Mesenchymal stem cell (in vitro differentiated cells and primary cell): ENCODE results near the gene PNCK.

Experiments
- DNase-seq: peaks from one replicate; pipeline ENCODE4 v3.0.0-alpha.2; 2013
- H2AFZ ChIP-seq: one replicate; pipeline ENCODE4 v1.6.1; 2013; ENCODE audit warnings: low read depth, mild to moderate bottlenecking, control low read depth, inconsistent platforms, low read length, moderate library complexity
- H2AK5ac ChIP-seq: 2 replicates; pipeline ENCODE4 v1.6.1; 2013; ENCODE audit warnings: low read length, moderate library complexity, mild to moderate bottlenecking, inconsistent platforms; ENCODE audit not compliant: severe bottlenecking
- H2BK120ac ChIP-seq: one replicate; pipeline ENCODE4 v1.6.1; 2013; ENCODE audit warnings: low read depth, mild to moderate bottlenecking, inconsistent platforms, low read length, moderate library complexity
- H2BK12ac ChIP-seq, 2 experiments: one replicate each; pipeline ENCODE4 v1.6.1; 2013; ENCODE audit warnings: inconsistent platforms in 2 of 2, low read length in 2 of 2, mild to moderate bottlenecking in 2 of 2, moderate library complexity in 2 of 2, control low read depth in 1 of 2
- H2BK15ac ChIP-seq: one replicate; pipeline ENCODE4 v1.6.1; 2013; ENCODE audit warnings: mild to moderate bottlenecking, low read depth, inconsistent platforms; ENCODE audit not compliant: poor library complexity, severe bottlenecking
- H2BK5ac ChIP-seq: 2 replicates; pipeline ENCODE4 v1.6.1; 2013; ENCODE audit warnings: low read depth, mild to moderate bottlenecking, low read length, control low read depth, inconsistent platforms; ENCODE audit not compliant: poor library complexity, severe bottlenecking
- H3K14ac ChIP-seq, 2 experiments: one replicate each; pipeline ENCODE4 v1.6.1; 2013; ENCODE audit warnings: inconsistent platforms in 2 of 2, low read length in 2 of 2, control low read depth in 1 of 2, mild to moderate bottlenecking in 1 of 2, moderate library complexity in 1 of 2
- H3K18ac ChIP-seq, 2 experiments: one replicate each; pipeline ENCODE4 v1.6.1; 2013; ENCODE audit warnings: inconsistent platforms in 2 of 2, low read length in 2 of 2, control low read depth in 1 of 2, low read depth in 1 of 2, mild to moderate bottlenecking in 1 of 2
- H3K23ac ChIP-seq, 2 experiments: one replicate each; pipeline ENCODE4 v1.6.1; 2013; ENCODE audit warnings: inconsistent platforms in 2 of 2, low read length in 2 of 2, mild to moderate bottlenecking in 2 of 2, moderate library complexity in 2 of 2, control low read depth in 1 of 2
- H3K27ac ChIP-seq: 2 replicates; pipeline ENCODE4 v1.5.1; 2013; ENCODE audit warnings: mild to moderate bottlenecking, moderate library complexity, low read length, control low read depth, inconsistent platforms; ENCODE audit not compliant: poor library complexity, severe bottlenecking
- H3K27me3 ChIP-seq, 2 experiments: 2 replicates each; pipeline versions ENCODE4 v1.6.1 to v1.7.0; 2013; ENCODE audit warnings: low read length in 2 of 2, mild to moderate bottlenecking in 2 of 2, moderate library complexity in 2 of 2, control low read depth in 1 of 2, inconsistent platforms in 1 of 2; ENCODE audit not compliant: control insufficient read depth in 1 of 2, insufficient read depth in 1 of 2
- H3K36me3 ChIP-seq, 2 experiments: 2 replicates each; pipeline versions ENCODE4 v1.6.1 to v1.7.0; 2013; ENCODE audit warnings: low read length in 2 of 2, control low read depth in 1 of 2, inconsistent platforms in 1 of 2, low read depth in 1 of 2, mild to moderate bottlenecking in 1 of 2; ENCODE audit not compliant: insufficient read depth in 2 of 2, control insufficient read depth in 1 of 2
- H3K4ac ChIP-seq, 2 experiments: one replicate each; pipeline ENCODE4 v1.6.1; 2013; ENCODE audit warnings: inconsistent platforms in 2 of 2, low read length in 2 of 2, mild to moderate bottlenecking in 2 of 2, moderate library complexity in 2 of 2, control low read depth in 1 of 2, low read depth in 1 of 2
- H3K4me1 ChIP-seq: 2 replicates; pipeline ENCODE4 v1.6.1; 2013; ENCODE audit warnings: low read depth, low read length, control low read depth; ENCODE audit not compliant: control insufficient read depth, insufficient read depth
- H3K4me2 ChIP-seq: 2 replicates; pipeline ENCODE4 v1.6.1; 2013; ENCODE audit warnings: low read length, mild to moderate bottlenecking, inconsistent platforms; ENCODE audit not compliant: poor library complexity, severe bottlenecking
- H3K4me3 ChIP-seq, 2 experiments: 2 replicates each; pipeline versions ENCODE4 v1.5.1 to v1.7.0; 2013; ENCODE audit warnings: low read length in 2 of 2, mild to moderate bottlenecking in 2 of 2, control low read depth in 1 of 2, low read depth in 1 of 2; ENCODE audit not compliant: insufficient read depth in 1 of 2
- H3K79me1 ChIP-seq: replicated peaks from 2 replicates; pipeline ENCODE4 v1.6.1; 2013; ENCODE audit warnings: mild to moderate bottlenecking, control low read depth, low read length, inconsistent platforms; ENCODE audit not compliant: poor library complexity, severe bottlenecking
- H3K9ac ChIP-seq: 2 replicates; pipeline ENCODE4 v1.7.0; 2013; ENCODE audit warnings: mild to moderate bottlenecking, low read length, moderate library complexity
- H3K9me3 ChIP-seq: 2 replicates; pipeline ENCODE4 v1.7.0; 2013; ENCODE audit warnings: mild to moderate bottlenecking, low read length; ENCODE audit not compliant: control insufficient read depth
- H4K8ac ChIP-seq: one replicate; pipeline ENCODE4 v1.6.1; 2013; ENCODE audit warnings: inconsistent platforms, mild to moderate bottlenecking, low read length, moderate library complexity
- H4K91ac ChIP-seq: one replicate; pipeline ENCODE4 v1.6.1; 2013; ENCODE audit warnings: mild to moderate bottlenecking, low read length, inconsistent platforms
- WGBS: methylation state at CpG from one replicate; pipeline ENCODE4 v1.1.7; 2013; ENCODE audit warnings: mixed read lengths; 5-methylcytosine and 5-hydroxymethylcytosine counted together

PNCK gene

DNA sequence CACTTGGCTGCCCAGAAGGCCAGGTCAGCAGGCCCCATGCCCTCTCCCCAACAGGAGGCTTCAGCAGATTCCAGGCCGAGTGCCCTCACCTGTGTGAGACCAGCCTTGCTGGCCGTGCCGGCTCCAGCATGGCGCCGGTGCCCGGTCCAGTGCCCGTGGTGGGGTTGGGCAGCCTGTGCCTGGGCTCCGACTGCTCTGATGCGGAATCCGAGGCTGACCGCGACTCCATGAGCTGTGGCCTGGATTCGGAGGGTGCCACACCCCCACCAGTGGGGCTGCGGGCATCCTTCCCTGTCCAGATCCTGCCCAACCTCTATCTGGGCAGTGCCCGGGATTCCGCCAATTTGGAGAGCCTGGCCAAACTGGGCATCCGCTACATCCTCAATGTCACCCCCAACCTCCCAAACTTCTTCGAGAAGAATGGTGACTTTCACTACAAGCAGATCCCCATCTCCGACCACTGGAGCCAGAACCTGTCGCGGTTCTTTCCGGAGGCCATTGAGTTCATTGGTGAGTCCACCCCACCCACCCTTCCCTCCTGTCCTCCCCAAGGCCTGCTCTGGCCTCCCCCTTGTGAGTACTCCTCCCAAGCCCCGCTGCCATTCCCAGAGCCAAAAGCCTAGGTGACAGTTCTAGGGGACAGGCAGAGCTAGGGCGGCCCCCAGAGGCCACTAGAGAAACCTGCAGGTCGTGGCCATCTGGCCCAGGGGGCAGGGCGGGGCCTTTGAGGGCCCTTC is 24.3 kb downstream of the PNCK start:
- H2BK15ac ChIP-seq = no peak overlapping the region
- no peak overlapping the region for H2BK5ac ChIP-seq
- no peak for DNase-seq
- no peak overlapping the region for H2BK120ac ChIP-seq
- no peak overlapping the region for H2BK12ac ChIP-seq
- no peaks in the 10 kb centered on the region for H3K79me1 ChIP-seq
- no peak overlapping the region for H3K4me3 ChIP-seq
- H3K4ac ChIP-seq = no peak overlapping the region
- peaks cover 35 to 62% of the 10 kb centered on the region in 2 experiments for H3K27me3 ChIP-seq
- H3K14ac ChIP-seq = no peak overlapping the region
- no peak overlapping the region for H3K23ac ChIP-seq
- 83% methylated on average over 26 of the region's 26 CpGs for WGBS
- H3K4me2 ChIP-seq = no peak overlapping the region
- H3K9me3 ChIP-seq = peaks cover 12% of the 10 kb centered on the region
- peaks cover 17% of the 10 kb centered on the region for H3K4me1 ChIP-seq
- no peak overlapping the region for H3K27ac ChIP-seq
- no peaks in the 10 kb centered on the region for H3K36me3 ChIP-seq
- H2AFZ ChIP-seq = no peak overlapping the region
- H3K18ac ChIP-seq = no peak overlapping the region
- H3K9ac ChIP-seq = no peak overlapping the region
- no peak overlapping the region for H4K91ac ChIP-seq
- no peak overlapping the region for H4K8ac ChIP-seq
- no peak overlapping the region for H2AK5ac ChIP-seq

DNA sequence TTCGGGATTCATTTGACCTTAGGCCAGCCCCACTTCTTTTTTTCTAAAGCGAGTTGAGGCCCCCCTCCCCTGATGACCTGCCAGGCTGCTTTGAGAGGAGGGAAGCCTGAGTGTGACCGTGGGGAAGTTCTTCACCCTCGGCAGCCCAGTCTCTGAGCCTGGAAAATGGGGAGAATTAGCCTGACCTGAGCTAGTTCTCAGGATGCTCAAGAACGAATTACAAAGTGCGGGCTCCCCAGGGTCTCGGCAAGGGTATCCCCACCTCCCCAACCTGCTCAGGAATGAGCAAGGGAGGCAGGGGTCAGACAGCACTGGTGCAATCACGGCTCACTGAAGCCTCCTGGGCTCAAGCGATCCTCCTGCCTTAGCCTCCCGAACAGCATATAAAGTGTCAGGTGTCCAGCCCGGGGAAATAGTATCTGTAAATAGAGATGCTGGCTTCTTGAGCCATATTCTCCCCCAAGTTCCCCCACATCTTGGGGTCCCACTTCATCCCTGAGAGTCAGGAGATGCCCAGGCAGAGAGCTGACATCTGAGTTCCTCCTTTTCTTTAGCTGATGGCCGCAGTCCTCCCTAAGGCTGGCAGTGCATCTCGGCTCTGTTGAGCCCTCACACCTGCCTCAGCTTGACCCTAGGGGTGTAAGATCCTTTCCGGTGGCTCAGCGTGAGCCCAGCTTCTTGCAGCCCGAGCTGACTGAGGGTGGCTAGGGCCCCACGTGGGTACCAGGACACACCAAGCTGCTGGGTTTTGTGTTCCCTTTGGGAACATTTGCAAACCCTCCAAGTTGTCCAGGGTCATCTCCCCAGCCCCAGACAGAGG is 25.0 kb downstream of the PNCK start:
- H2BK120ac ChIP-seq = no peak overlapping the region
- H3K27ac ChIP-seq = no peak overlapping the region
- no peak for DNase-seq
- H2AK5ac ChIP-seq = no peak overlapping the region
- no peaks in the 10 kb centered on the region for H3K36me3 ChIP-seq
- no peak overlapping the region for H2AFZ ChIP-seq
- no peak overlapping the region for H2BK5ac ChIP-seq
- 79% methylated on average over 15 of the region's 17 CpGs for WGBS
- H3K79me1 ChIP-seq = no peaks in the 10 kb centered on the region
- H3K4me2 ChIP-seq = no peak overlapping the region
- H2BK12ac ChIP-seq = no peak overlapping the region
- H3K27me3 ChIP-seq = peaks cover 36 to 59% of the 10 kb centered on the region in 2 experiments
- H3K14ac ChIP-seq = no peak overlapping the region
- H3K9me3 ChIP-seq = peaks cover 5% of the 10 kb centered on the region
- H3K9ac ChIP-seq = no peak overlapping the region
- no peak overlapping the region for H3K4ac ChIP-seq
- peaks cover 20% of the 10 kb centered on the region for H3K4me1 ChIP-seq
- no peak overlapping the region for H3K23ac ChIP-seq
- no peak overlapping the region for H2BK15ac ChIP-seq
- H4K91ac ChIP-seq = no peak overlapping the region
- no peak overlapping the region for H3K4me3 ChIP-seq
- H4K8ac ChIP-seq = no peak overlapping the region
- H3K18ac ChIP-seq = no peak overlapping the region

- no peaks in the 10 kb centered on the region for H3K79me1 ChIP-seq
- H2BK120ac ChIP-seq = no peak overlapping the region
- no peak overlapping the region for H2AFZ ChIP-seq
- H3K4me1 ChIP-seq = peaks cover 28% of the 10 kb centered on the region
- no peak overlapping the region for H2AK5ac ChIP-seq
- H3K14ac ChIP-seq = no peak overlapping the region
- WGBS = 10% methylated on average over 42 of the region's 85 CpGs
- no peaks in the 10 kb centered on the region for H3K36me3 ChIP-seq
- no peak for DNase-seq
- H2BK12ac ChIP-seq = no peak overlapping the region
- no peak overlapping the region for H3K9ac ChIP-seq
- no peak overlapping the region for H3K18ac ChIP-seq
- H2BK15ac ChIP-seq = no peak overlapping the region
- no peak overlapping the region for H3K27ac ChIP-seq
- no peak overlapping the region for H4K8ac ChIP-seq
- H3K23ac ChIP-seq = no peak overlapping the region
- peaks cover 44 to 66% of the 10 kb centered on the region in 2 experiments for H3K27me3 ChIP-seq
- no peak overlapping the region for H3K4me3 ChIP-seq
- H2BK5ac ChIP-seq = no peak overlapping the region
- H3K4ac ChIP-seq = no peak overlapping the region
- peak overlapping the region; percentile 47 for H3K4me2 ChIP-seq
- no peaks in the 10 kb centered on the region for H3K9me3 ChIP-seq
- no peak overlapping the region for H4K91ac ChIP-seq
These were observed 25.9 kb downstream of the PNCK start for GRCh38 chrX:153647461-153648357.
